GM10266 (cell line): ENCODE results near the gene TBC1D5.

Experiments
- DNase-seq: peaks from one replicate; pipeline ENCODE4 v3.0.0; 2012; ENCODE audit errors: extremely low spot score
- CTCF ChIP-seq: IDR thresholded peaks from 2 replicates; pipeline ENCODE4 v1.5.1; 2012; ENCODE audit warnings: mild to moderate bottlenecking, low read depth; ENCODE audit not compliant: control insufficient read depth, insufficient read depth; ENCODE audit errors: missing control alignments

TBC1D5 gene

GRCh38 chr3:17577796-17578520, 164.5 kb downstream of the TBC1D5 start:
- DNase-seq: no peak
- no peak for TF ChIP-seq CTCF

- no peak for TF ChIP-seq CTCF
- peak; percentile 30 for DNase-seq
These were observed 169.0 kb downstream of the TBC1D5 start for GRCh38 chr3:17573396-17573795.

GRCh38 chr3:17571686-17572085, 170.7 kb downstream of the TBC1D5 start:
- no peak for TF ChIP-seq CTCF
- no peak for DNase-seq

- no peak for TF ChIP-seq CTCF
- no peak for DNase-seq
These were observed 179.6 kb downstream of the TBC1D5 start for GRCh38 chr3:17562845-17563244.

- no peak for TF ChIP-seq CTCF
- no peak for DNase-seq
These were observed 183.9 kb downstream of the TBC1D5 start for GRCh38 chr3:17558565-17558964.

GRCh38 chr3:17557749-17558463, 184.5 kb downstream of the TBC1D5 start:
- no peak for DNase-seq
- no peak for TF ChIP-seq CTCF

- DNase-seq: no peak
- no peak for TF ChIP-seq CTCF
These were observed 186.9 kb downstream of the TBC1D5 start for GRCh38 chr3:17555525-17555924.
